Ishikawa (cell line): ENCODE measurements around the gene TEAD1.
A peak's percentile ranks its signal among the peaks of the same experiment; 100 is the strongest.

ENCODE experiments used
- CEBPB ChIP-seq: IDR thresholded peaks from 2 replicates; pipeline ENCODE4 v1.6.1; 2012
- CREB1 ChIP-seq: IDR thresholded peaks from 2 replicates; pipeline ENCODE4 v1.6.1; 2012; ENCODE audit warnings: low read depth
- EGR1 ChIP-seq: IDR thresholded peaks from 2 replicates; pipeline ENCODE4 v1.6.1; 2012
- EP300 ChIP-seq: IDR thresholded peaks from 2 replicates; pipeline ENCODE4 v1.6.1; 2012; ENCODE audit warnings: borderline replicate concordance
- FOXM1 ChIP-seq: IDR thresholded peaks from 2 replicates; pipeline ENCODE4 v1.6.1; 2012; ENCODE audit warnings: low read depth, borderline replicate concordance
- NFIC ChIP-seq: IDR thresholded peaks from 2 replicates; pipeline ENCODE4 v1.6.1; 2012
- RAD21 ChIP-seq: IDR thresholded peaks from 2 replicates; pipeline ENCODE4 v1.6.1; 2012; ENCODE audit warnings: low read depth
- TAF1 ChIP-seq: IDR thresholded peaks from 2 replicates; pipeline ENCODE4 v1.6.1; 2012; ENCODE audit warnings: low read depth, mild to moderate bottlenecking
- TCF12 ChIP-seq: IDR thresholded peaks from 2 replicates; pipeline ENCODE4 v1.6.1; 2012; ENCODE audit warnings: low read depth
- TEAD4 ChIP-seq: IDR thresholded peaks from 2 replicates; pipeline ENCODE4 v1.6.1; 2012
- USF1 ChIP-seq: IDR thresholded peaks from 2 replicates; pipeline ENCODE4 v1.6.1; 2012
- YY1 ChIP-seq: IDR thresholded peaks from 2 replicates; pipeline ENCODE4 v1.6.1; 2012; ENCODE audit warnings: low read depth
- ZBTB7A ChIP-seq: IDR thresholded peaks from 2 replicates; pipeline ENCODE4 v1.6.1; 2012; ENCODE audit warnings: low read depth
- TF ChIP-seq, protein P1 (sequence below): IDR thresholded peaks from 2 replicates; pipeline ENCODE4 v1.6.1; 2012; ENCODE audit warnings: low read depth, mild to moderate bottlenecking
- TF ChIP-seq, protein P2 (sequence below): IDR thresholded peaks from 2 replicates; pipeline ENCODE4 v1.6.1; 2012

Gene TEAD1

DNA sequence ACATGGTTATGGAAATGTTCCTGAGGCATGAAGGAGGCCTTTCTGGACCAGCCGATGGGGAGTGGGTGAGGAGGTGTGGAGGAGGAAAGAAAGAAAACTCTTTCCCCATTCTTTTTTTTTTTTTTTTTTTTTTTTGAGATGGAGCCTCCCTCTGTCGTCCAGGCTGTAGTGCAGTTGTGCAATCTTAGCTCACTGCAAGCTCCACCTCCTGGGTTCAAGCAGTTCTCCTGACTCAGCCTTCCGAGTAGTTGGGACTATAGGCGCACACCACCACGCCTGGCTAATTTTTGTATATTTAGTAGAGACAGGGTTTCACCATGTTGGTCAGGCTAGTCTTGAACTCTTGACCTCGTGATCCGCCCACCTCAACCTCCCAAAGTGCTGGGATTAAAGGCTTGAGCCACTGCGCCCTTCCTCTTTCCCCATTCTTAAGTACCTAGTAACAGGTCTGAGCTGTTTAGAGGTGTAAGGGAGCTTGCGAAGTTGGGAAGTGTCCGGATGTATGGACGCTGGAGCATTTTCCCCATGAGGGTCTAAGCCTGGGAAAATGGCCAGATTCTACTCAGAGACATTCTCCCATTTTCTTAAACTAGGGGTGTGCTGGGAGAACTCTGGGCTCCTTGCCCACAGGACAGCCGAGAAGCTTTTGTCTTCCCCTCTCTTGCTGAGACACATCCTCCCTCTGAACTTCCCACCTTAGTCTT is 135.8 kb downstream of the TEAD1 start:
- TF ChIP-seq TAF1 (no peak), CEBPB (peak; percentile 59), TCF12 (no peak)

GRCh38 chr11:12810568-12810894 is 136.3 kb downstream of the TEAD1 start:
- TF ChIP-seq YY1 (no peak), NFIC (no peak), EGR1 (no peak), TCF12 (no peak), CEBPB (no peak), RAD21 (no peak), ZBTB7A (no peak), USF1 (no peak), TAF1 (no peak), FOXM1 (no peak), CREB1 (no peak), EP300 (no peak), TEAD4 (no peak)
- TF ChIP-seq, protein P1, sequence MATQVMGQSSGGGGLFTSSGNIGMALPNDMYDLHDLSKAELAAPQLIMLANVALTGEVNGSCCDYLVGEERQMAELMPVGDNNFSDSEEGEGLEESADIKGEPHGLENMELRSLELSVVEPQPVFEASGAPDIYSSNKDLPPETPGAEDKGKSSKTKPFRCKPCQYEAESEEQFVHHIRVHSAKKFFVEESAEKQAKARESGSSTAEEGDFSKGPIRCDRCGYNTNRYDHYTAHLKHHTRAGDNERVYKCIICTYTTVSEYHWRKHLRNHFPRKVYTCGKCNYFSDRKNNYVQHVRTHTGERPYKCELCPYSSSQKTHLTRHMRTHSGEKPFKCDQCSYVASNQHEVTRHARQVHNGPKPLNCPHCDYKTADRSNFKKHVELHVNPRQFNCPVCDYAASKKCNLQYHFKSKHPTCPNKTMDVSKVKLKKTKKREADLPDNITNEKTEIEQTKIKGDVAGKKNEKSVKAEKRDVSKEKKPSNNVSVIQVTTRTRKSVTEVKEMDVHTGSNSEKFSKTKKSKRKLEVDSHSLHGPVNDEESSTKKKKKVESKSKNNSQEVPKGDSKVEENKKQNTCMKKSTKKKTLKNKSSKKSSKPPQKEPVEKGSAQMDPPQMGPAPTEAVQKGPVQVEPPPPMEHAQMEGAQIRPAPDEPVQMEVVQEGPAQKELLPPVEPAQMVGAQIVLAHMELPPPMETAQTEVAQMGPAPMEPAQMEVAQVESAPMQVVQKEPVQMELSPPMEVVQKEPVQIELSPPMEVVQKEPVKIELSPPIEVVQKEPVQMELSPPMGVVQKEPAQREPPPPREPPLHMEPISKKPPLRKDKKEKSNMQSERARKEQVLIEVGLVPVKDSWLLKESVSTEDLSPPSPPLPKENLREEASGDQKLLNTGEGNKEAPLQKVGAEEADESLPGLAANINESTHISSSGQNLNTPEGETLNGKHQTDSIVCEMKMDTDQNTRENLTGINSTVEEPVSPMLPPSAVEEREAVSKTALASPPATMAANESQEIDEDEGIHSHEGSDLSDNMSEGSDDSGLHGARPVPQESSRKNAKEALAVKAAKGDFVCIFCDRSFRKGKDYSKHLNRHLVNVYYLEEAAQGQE, result no peak
- TF ChIP-seq, protein P2, sequence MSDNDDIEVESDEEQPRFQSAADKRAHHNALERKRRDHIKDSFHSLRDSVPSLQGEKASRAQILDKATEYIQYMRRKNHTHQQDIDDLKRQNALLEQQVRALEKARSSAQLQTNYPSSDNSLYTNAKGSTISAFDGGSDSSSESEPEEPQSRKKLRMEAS, result no peak

DNA sequence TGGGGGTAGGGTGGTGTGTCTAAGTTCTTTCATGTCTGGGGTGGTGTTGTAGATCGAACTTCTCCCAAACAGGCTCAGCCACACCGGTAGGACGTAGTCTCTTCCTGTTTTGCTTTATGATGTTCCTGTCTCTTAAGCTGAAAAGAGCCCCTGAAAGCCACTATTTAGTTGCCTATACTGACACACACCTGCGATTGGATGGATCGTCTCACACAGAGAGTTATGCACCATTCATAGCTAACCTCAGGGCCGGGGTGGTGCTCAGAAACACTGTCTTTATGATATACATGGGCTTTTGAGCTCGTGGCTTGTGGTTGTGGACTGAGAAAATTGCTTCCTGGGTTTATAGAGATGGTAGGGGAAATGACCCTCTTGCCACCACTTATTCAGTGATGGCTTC is 137.6 kb downstream of the TEAD1 start:
- TF ChIP-seq CEBPB (no peak), EGR1 (no peak), YY1 (no peak), USF1 (no peak), TCF12 (no peak), TEAD4 (no peak)
- TF ChIP-seq, protein P1, result no peak

DNA sequence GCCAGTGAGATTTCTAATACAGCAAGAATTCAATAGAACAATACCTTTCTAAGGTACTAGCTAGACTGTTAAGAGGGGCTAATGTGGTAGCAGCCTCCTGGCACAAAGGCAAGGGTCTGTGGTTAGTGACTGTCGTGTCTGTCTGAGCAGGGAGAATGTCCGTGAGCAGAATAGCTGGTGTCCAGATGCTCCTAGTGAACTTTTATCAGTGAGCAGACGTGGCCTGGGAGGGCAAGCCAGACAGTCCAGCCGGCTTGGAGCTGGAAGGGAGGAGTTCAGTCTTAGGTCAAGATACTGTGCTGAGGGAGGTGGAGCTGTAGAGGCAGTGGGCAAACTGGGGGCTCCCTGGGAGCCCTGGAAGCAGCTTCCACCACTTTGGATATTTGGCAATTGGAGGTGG is 138.6 kb downstream of the TEAD1 start:
- TF ChIP-seq TEAD4 (no peak), NFIC (no peak)
- TF ChIP-seq, protein P2, result no peak

- TF ChIP-seq TEAD4 (no peak), TAF1 (no peak), TCF12 (no peak), FOXM1 (no peak), CEBPB (no peak), NFIC (no peak), RAD21 (no peak), YY1 (no peak), USF1 (no peak), EP300 (no peak)
- TF ChIP-seq, protein P1, result no peak
These were observed 139.4 kb downstream of the TEAD1 start for GRCh38 chr11:12813371-12814225.
